ENCODE results near the gene OR11G2.

The OR11G2 gene

GRCh38 chr14:20177433-20177974, 13.2 kb upstream of the OR11G2 start:
- ChIA-PET POLR2A (no interaction called here), CTCF (interaction anchor here (0.7 kb wide), 1 partner anchor 514 kb away, joined by 3 read pairs; no protein-coding TSS in a partner anchor)
- no peak overlapping the region for H3K4me3 ChIP-seq (ENCODE audit: low read depth, low read length)
- no peak for TF ChIP-seq CTCF (IDR thresholded peaks at IDR 0.05; ENCODE audit: insufficient read depth, low read length, missing control alignments)
- DNase-seq (ENCODE audit: low read depth, low spot score): no peak

- no peak for DNase-seq (ENCODE audit: low read depth, low spot score)
- no peak overlapping the region for H3K4me3 ChIP-seq (ENCODE audit: low read depth, low read length)
- TF ChIP-seq CTCF (IDR thresholded peaks at IDR 0.05; ENCODE audit: insufficient read depth, low read length, missing control alignments): no peak
- ChIA-PET CTCF (no interaction called here), POLR2A (no interaction called here)
Measured at GRCh38 chr14:20179218-20179617, 11.5 kb upstream of the OR11G2 start.

GRCh38 chr14:20179880-20180279, 10.8 kb upstream of the OR11G2 start:
- ChIA-PET CTCF (no interaction called here), POLR2A (no interaction called here)
- no peak for DNase-seq (ENCODE audit: low read depth, low spot score)
- no peak overlapping the region for H3K4me3 ChIP-seq (ENCODE audit: low read depth, low read length)
- no peak for TF ChIP-seq CTCF (IDR thresholded peaks at IDR 0.05; ENCODE audit: insufficient read depth, low read length, missing control alignments)

GRCh38 chr14:20180486-20180885, 10.2 kb upstream of the OR11G2 start:
- TF ChIP-seq CTCF (IDR thresholded peaks at IDR 0.05; ENCODE audit: insufficient read depth, low read length, missing control alignments): no peak
- DNase-seq (ENCODE audit: low read depth, low spot score): no peak
- CTCF ChIA-PET: no interaction called here
- POLR2A ChIA-PET: no interaction called here
- no peak overlapping the region for H3K4me3 ChIP-seq (ENCODE audit: low read depth, low read length)

DNA sequence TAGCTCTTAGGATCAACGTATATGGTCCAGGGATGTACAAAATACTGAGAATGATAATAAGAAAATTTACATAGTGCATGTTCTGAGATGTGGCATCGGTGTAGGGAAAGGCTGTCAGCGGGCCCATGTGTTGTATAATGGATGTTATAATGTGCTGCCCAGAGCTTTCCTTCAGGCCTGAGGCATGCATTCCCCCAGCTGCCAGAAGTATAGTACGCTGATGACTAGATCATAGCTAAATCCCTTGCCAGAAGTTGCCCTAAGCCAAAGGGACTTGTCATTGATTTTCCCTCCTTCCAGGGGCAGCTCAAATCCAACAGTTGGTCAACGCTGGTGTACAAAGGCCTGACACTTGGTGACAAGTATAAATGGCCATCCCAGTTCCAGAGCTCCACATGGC, 6.5 kb upstream of the OR11G2 start:
- no peak overlapping the region for H3K4me3 ChIP-seq (ENCODE audit: low read depth, low read length)
- DNase-seq (ENCODE audit: low read depth, low spot score): no peak
- ChIA-PET CTCF (no interaction called here), POLR2A (no interaction called here)
- no peak for TF ChIP-seq CTCF (IDR thresholded peaks at IDR 0.05; ENCODE audit: insufficient read depth, low read length, missing control alignments)

- no peak overlapping the region for H3K4me3 ChIP-seq (ENCODE audit: low read depth, low read length)
- no peak for TF ChIP-seq CTCF (IDR thresholded peaks at IDR 0.05; ENCODE audit: insufficient read depth, low read length, missing control alignments)
- no peak for DNase-seq (ENCODE audit: low read depth, low spot score)
- ChIA-PET CTCF (no interaction called here), POLR2A (no interaction called here)
Measured at GRCh38 chr14:20191396-20191795, 700 bp downstream of the OR11G2 start.

Measured in AG04449 (cell line).